Measurements from ENCODE around the gene B4GALNT2. TPM values are rescaled to one million over a fixed set of nuclear protein-coding genes. Genes with fewer than 3 reads are reported as not detected.

B4GALNT2 gene
- total and polyA plus RNA-seq, 2 donors (not counting 3 experiments of a cell fraction or from before 2014, with no cell fraction given), result 0.11 TPM; not detected in 1

DNA sequence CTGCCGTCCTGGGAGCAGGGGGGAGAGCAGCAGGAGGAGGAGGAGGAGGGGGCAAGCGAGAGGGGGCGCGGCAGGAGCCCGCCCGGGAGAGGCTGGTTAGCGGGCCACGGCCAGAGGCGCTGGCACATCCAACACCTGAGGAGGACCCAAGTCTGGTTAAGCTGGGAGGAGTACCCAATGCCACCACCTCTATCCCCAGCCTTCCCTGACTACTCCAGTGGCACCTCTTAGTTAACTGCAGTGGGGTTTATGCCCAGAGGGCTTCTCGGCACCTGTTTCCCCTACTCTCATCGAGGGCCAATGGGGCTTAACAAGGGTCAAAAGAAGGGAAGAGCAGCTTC lies 92.4 kb downstream of the B4GALNT2 start:
- H3K27me3 ChIP-seq (ENCODE audit: control insufficient read depth in 2 of 2, insufficient read depth in 2 of 2, low read length in 2 of 2), result peaks cover 16 to 22% of the 10 kb centered on the region in 2 experiments
- no peaks in the 10 kb centered on the region for H3K9me1 ChIP-seq (replicated peaks; ENCODE audit: control insufficient read depth, extremely low read depth, insufficient read depth, low read length)
- H3K4me3 ChIP-seq (replicated peaks in 1 of 3; ENCODE audit: insufficient read depth in 1 of 3, low read depth in 1 of 3, low read length in 3 of 3), result no peak overlapping the region
- DNase-seq (ENCODE audit: low read depth, low spot score), result no peak
- no peak overlapping the region for H3K4me2 ChIP-seq (ENCODE audit: insufficient read depth, low read length)
- H3K9me3 ChIP-seq (replicated peaks; ENCODE audit: control insufficient read depth, insufficient read depth, low read length), result no peaks in the 10 kb centered on the region
- POLR2A ChIA-PET, result no interaction called here
- H3K79me2 ChIP-seq (ENCODE audit: control insufficient read depth, insufficient read depth, low read length), result no peaks in the 10 kb centered on the region
- no peak overlapping the region for H2AFZ ChIP-seq (ENCODE audit: low read depth, low read length)
- peaks cover 0 to 7% of the 10 kb centered on the region in 2 experiments for H3K36me3 ChIP-seq (ENCODE audit: control insufficient read depth in 2 of 2, extremely low read depth in 1 of 2, insufficient read depth in 2 of 2, low read length in 2 of 2)
- no peak overlapping the region for H3K27ac ChIP-seq (ENCODE audit: insufficient read depth, low read depth, low read length)
- CTCF ChIA-PET, result interaction anchor here (1.2 to 13.3 kb wide), 8 partner anchors 10 to 66 kb away, joined by 3 to 212 read pairs (median 12); partner anchors contain the start of genes ABI3 and GNGT2
- intact Hi-C loops (cut with micrococcal nuclease), result loop anchor here (5.0 kb wide), 1 partner anchor 188 kb away; no protein-coding TSS in a partner anchor
- dilution Hi-C loops (cut with MboI; ENCODE audit: extremely low pct_ligation_motif_present, low sequenced_read_pairs), result no loop called here
- no peak for FAIRE-seq
- no TSS peak for BruUV-seq (replicated peaks)
- H4K20me1 ChIP-seq (replicated peaks; ENCODE audit: control insufficient read depth, extremely low read depth, insufficient read depth, low read length), result no peaks in the 10 kb centered on the region
- no peak overlapping the region for H3K9ac ChIP-seq (replicated peaks; ENCODE audit: extremely low read depth, insufficient read depth, low read length)
- H3K4me1 ChIP-seq (ENCODE audit: control insufficient read depth, extremely low read depth, insufficient read depth, low read length), result peaks cover 15% of the 10 kb centered on the region
- no peak for TF ChIP-seq POLR2AphosphoS5 (IDR thresholded peaks at IDR 0.05; ENCODE audit: insufficient read depth, low read depth, low read length)
- TF ChIP-seq EZH2 (IDR thresholded peaks at IDR 0.05; ENCODE audit: borderline replicate concordance, low read depth, low read length, severe bottlenecking), result no peak
- no peak for TF ChIP-seq FOS (IDR thresholded peaks at IDR 0.05; ENCODE audit: borderline replicate concordance, insufficient read depth, low read length)
- no peak for TF ChIP-seq MYC (IDR thresholded peaks at IDR 0.05; ENCODE audit: low read depth, low read length)
- TF ChIP-seq, protein P1, sequence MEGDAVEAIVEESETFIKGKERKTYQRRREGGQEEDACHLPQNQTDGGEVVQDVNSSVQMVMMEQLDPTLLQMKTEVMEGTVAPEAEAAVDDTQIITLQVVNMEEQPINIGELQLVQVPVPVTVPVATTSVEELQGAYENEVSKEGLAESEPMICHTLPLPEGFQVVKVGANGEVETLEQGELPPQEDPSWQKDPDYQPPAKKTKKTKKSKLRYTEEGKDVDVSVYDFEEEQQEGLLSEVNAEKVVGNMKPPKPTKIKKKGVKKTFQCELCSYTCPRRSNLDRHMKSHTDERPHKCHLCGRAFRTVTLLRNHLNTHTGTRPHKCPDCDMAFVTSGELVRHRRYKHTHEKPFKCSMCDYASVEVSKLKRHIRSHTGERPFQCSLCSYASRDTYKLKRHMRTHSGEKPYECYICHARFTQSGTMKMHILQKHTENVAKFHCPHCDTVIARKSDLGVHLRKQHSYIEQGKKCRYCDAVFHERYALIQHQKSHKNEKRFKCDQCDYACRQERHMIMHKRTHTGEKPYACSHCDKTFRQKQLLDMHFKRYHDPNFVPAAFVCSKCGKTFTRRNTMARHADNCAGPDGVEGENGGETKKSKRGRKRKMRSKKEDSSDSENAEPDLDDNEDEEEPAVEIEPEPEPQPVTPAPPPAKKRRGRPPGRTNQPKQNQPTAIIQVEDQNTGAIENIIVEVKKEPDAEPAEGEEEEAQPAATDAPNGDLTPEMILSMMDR (IDR thresholded peaks at IDR 0.05; ENCODE audit: extremely low read depth in 1 of 2, insufficient read depth in 1 of 2, low read depth in 1 of 2, low read length in 2 of 2), result no peak
- TF ChIP-seq JUN (IDR thresholded peaks at IDR 0.05; ENCODE audit: borderline replicate concordance, insufficient read depth, insufficient read length, low read depth), result no peak
- TF ChIP-seq, protein P2, sequence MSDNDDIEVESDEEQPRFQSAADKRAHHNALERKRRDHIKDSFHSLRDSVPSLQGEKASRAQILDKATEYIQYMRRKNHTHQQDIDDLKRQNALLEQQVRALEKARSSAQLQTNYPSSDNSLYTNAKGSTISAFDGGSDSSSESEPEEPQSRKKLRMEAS (IDR thresholded peaks at IDR 0.05; ENCODE audit: insufficient read depth, insufficient read length), result no peak
- no peak for TF ChIP-seq POLR2A (IDR thresholded peaks at IDR 0.05; ENCODE audit: low read depth, low read length)
- TF ChIP-seq GATA2 (IDR thresholded peaks at IDR 0.05; ENCODE audit: insufficient read depth, insufficient read length, low read depth, low read length), result no peak

Data from endothelial cell of umbilical vein (primary cell).